ENCODE data around the gene NDUFAF4.
"Not testable (repeated sequence)": the region's sequence is repeated elsewhere in the genome, so short reads cannot be mapped to it uniquely, and the experiment has no call there.

NDUFAF4 gene

DNA sequence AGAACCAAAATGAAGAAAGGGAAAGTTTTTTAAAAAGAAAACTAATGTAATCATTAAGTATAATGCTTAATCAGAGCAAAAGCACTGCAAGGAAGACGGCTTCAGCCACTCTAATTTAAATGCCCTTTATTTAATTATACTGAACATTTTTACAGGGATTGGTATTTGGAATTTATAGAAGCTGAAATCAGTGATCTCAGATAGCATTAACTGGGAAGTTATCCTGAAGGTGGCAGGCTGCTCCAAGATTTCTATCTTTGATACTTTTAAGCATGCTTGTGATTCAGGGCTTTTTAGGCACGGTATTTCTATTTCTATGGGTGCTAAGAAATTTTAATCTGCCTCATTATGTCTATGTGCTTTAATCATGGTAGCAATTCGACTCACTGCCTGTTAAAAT is 1.3 kb upstream of the NDUFAF4 start:
- DNase-seq (ENCODE audit: low spot score): peak; percentile 34

DNA sequence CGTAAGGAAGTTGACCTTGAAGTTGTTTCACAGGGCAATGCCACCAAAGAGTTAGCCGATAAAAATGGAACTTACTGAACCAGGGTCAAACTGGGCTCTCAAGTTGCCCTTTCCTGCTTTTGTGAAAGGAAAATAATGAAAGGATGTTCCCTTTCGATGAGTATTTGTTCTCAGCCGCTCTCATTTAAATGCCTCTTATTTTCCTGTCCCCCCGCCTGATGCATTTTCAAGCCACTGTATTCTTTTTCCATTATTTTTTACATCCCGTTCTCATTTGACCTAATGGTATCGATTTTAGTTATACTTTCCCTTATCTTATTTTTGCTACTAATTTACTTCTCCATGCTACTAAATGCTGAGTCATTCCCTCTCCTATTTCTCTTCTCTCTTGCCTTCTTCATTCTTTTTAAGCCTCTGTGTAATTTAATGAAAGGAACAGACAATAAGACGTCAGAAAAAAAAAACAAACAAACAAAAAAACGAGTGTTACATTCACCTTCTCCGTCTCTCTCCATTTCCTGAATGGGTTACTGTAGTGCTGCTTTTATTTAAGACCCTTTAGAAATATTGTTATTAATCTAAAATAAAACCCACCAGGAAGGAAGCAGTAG is 655 bp upstream of the NDUFAF4 start:
- no peak for DNase-seq (ENCODE audit: low spot score)

DNA sequence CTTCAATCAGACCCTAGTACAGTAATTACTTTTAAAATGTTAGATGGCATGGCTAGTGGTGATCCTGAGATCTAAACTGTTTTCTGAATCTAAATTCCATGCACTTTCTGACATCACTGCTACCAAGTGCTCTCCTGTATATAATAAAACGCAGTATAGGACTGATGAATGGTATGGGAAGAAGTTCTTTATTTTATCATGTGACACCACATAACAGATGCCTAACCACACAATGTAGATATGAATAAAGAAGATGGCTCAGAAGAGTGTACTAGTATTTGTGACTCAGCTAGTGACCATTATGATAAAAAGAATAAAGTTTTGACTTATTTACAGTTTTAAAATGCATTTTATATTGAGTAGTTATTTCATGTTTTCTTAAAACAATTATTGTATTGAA is 8.5 kb downstream of the NDUFAF4 start:
- no peak for DNase-seq (ENCODE audit: low spot score)

GRCh38 chr6:96888745-96889144 is 8.9 kb downstream of the NDUFAF4 start:
- no peak for DNase-seq (ENCODE audit: low spot score)

- DNase-seq (ENCODE audit: low spot score): no peak
Observed at GRCh38 chr6:96886519-96886918, 11.2 kb downstream of the NDUFAF4 start.

- DNase-seq (ENCODE audit: low spot score): not testable (repeated sequence)
Observed at GRCh38 chr6:96885187-96885631, 12.5 kb downstream of the NDUFAF4 start.

GRCh38 chr6:96878143-96878542 is 19.5 kb downstream of the NDUFAF4 start:
- no peak for DNase-seq (ENCODE audit: low spot score)

- DNase-seq (ENCODE audit: low spot score): no peak
Observed at GRCh38 chr6:96876886-96877545, 20.7 kb downstream of the NDUFAF4 start.

GRCh38 chr6:96872976-96873375 is 24.7 kb downstream of the NDUFAF4 start:
- no peak for DNase-seq (ENCODE audit: low spot score)

GRCh38 chr6:96865055-96865405 is 32.7 kb downstream of the NDUFAF4 start:
- no peak for DNase-seq (ENCODE audit: low spot score)

DNA sequence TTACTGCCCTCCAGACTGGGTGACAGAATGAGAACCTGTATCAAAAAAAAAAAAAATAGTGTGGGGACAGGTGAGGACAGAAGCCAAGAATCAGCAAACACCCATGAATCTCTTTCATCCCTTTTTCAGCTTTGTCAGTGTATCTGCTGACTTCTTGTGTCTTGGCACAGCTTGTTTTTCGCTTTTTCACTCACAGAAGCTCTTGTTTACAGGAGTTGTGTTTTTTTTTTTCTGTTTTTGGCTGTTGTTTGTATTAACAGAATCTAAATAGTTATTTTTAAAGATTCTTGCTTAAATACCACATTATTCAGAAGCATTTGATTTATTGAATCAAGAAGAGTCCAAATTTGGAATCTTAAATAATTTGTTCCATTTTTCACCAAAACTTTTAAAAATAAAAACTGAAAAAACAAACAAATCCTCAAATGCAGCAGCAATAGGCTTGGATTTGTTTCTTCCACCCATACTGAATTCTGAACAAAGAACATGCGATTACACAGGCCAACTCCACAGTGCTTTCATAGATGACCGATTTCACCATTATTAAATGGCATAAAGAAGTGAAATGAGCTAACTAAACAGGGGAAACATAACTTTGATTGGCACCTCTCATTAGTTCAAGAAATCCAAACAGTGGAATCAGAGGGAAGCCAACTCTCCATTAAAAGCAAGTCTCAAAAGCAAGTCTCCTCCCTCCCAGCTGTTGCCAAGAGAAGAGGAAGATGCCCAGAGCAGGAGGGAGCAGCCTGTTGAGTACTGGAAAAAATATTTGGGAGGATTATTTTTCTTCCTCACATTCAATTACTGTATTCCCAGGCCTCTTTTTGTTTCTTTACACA is 33.3 kb downstream of the NDUFAF4 start:
- no peak for DNase-seq (ENCODE audit: low spot score)

DNA sequence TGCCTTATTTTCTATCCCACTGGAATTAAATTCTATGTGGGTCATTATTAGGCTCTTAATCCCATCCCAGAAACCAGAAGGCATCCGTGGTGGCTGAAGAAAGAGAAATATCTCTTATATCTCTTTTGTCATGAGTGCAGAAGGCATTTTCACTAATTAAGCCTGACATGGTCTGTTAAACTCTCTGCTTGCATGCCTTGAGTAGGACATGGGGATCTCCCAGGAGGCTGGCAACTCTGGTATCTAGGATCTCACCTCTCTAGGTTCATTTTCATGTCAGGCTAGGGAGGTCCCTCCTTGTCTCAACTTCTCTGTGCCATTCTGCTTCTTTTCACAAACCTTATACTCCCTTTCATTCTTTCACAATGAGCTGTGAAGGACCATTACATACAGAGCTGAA is 35.1 kb downstream of the NDUFAF4 start:
- no peak for DNase-seq (ENCODE audit: low spot score)

DNA sequence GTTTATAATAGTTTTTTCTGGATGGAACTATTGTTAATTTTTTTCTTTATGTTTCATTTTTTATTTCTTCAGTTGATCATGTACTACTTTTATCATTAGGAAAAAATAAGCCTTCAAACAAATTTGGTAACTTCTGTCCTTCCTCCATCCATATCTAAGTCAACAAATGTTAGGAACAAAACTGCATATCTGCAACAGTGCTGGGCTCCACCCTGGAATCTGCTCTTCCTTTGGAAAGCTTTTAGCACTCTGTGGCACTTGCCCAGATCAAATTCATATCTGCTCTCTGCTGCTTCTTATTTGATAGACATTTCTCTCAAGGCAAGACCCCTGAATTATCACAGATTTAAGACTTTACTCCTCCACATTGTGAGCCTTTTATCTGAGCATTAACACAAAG is 36.1 kb downstream of the NDUFAF4 start:
- no peak for DNase-seq (ENCODE audit: low spot score)

DNA sequence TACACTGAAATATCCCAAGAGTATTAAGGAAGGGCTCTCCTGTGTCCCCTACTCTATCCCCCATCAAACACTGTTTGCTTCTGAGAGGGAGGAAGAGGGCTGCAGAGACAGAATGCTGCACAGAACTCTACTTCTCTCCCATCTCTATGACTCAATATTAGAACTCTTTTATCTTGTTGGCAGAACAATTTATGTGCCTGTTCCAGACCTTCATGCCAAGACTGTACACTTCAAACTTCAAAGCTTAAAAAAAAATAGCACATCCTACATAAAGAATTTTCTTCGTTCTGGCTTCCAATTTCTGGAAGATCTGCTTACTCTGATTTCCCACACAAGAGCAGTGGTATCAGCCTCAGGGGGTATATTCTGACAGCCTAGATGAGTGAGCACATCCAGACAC is 40.8 kb downstream of the NDUFAF4 start:
- DNase-seq (ENCODE audit: low spot score): no peak

GRCh38 chr6:96853083-96853482 is 44.6 kb downstream of the NDUFAF4 start:
- no peak for DNase-seq (ENCODE audit: low spot score)

DNA sequence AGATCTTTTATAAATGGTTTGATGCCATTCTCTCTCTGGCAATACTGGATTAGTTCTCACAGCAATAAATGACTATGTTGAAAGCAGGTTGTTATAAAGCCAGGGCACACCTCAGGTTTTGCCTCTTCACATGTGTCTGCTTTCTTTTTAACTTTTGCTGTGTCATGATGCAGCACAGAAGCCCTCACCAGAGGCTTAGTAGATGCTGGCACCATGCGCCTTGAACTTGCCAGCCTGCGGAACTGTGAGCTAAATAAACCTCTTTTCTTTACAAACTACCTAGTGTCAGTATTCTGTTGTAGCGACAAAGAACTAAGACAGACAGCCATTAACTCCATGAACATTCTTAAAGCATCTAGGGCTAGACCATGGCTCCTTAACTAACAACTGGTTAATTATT is 45.1 kb downstream of the NDUFAF4 start:
- no peak for DNase-seq (ENCODE audit: low spot score)

GRCh38 chr6:96851858-96852257 is 45.8 kb downstream of the NDUFAF4 start:
- no peak for DNase-seq (ENCODE audit: low spot score)

DNA sequence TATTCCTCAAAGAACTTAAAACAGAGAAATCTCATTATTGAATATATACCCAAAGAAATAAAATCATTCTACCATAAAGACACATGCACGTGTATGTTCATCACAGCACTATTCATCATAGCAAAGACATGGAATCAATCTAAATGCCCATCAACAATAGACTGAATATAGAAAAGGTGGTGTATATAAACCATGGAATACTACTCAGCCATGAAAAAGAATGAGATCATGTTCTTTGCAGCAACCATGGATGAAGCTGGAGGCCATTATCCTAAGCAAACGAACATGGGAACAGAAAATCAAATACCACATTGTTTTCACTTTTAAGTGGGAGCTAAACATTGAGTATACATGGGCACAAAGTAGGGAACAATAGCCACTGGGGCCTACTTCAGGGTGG is 48.1 kb downstream of the NDUFAF4 start:
- no peak for DNase-seq (ENCODE audit: low spot score)

- no peak for DNase-seq (ENCODE audit: low spot score)
Observed at GRCh38 chr6:96844530-96844929, 53.2 kb downstream of the NDUFAF4 start.

- DNase-seq (ENCODE audit: low spot score): no peak
Observed at GRCh38 chr6:96841345-96841744, 56.3 kb downstream of the NDUFAF4 start.

All from iPS-NIHi11 (cell line).